DND-41 (cell line): ENCODE measurements around the gene ALDH16A1.

Experiments
- EZH2 ChIP-seq: IDR thresholded peaks from 3 replicates; pipeline ENCODE4 v1.6.1; 2012; ENCODE audit warnings: borderline replicate concordance, low read depth, mild to moderate bottlenecking, moderate library complexity, low read length, inconsistent platforms; ENCODE audit not compliant: severe bottlenecking
- TF ChIP-seq, protein P1 (sequence below): IDR thresholded peaks from 2 replicates; pipeline ENCODE4 v1.5.1; 2012; ENCODE audit warnings: borderline replicate concordance, low read length, moderate library complexity, mild to moderate bottlenecking; ENCODE audit not compliant: poor library complexity, severe bottlenecking; ENCODE audit errors: extremely low read depth

DNA sequence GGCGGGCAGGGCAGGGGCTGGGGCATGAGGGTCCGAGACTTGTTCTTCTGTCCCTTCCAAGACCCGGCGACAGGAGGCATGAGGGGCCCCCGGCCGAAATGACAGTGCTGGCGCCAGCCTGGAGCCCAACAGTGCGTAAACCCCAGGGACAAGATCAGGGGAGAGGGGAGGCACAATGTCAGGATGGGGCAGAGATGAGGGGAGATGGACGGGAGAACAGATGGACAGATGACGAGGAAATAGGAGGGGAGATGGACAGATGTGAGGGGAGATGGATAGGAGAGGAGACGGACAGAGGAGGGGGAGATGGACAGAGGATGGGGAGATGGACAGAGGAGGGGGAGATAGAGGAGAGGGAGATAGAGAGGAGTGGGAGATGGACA is 21.5 kb downstream of the ALDH16A1 start:
- TF ChIP-seq, protein P1, sequence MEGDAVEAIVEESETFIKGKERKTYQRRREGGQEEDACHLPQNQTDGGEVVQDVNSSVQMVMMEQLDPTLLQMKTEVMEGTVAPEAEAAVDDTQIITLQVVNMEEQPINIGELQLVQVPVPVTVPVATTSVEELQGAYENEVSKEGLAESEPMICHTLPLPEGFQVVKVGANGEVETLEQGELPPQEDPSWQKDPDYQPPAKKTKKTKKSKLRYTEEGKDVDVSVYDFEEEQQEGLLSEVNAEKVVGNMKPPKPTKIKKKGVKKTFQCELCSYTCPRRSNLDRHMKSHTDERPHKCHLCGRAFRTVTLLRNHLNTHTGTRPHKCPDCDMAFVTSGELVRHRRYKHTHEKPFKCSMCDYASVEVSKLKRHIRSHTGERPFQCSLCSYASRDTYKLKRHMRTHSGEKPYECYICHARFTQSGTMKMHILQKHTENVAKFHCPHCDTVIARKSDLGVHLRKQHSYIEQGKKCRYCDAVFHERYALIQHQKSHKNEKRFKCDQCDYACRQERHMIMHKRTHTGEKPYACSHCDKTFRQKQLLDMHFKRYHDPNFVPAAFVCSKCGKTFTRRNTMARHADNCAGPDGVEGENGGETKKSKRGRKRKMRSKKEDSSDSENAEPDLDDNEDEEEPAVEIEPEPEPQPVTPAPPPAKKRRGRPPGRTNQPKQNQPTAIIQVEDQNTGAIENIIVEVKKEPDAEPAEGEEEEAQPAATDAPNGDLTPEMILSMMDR = peak; percentile 10
- no peak for TF ChIP-seq EZH2
